ENCODE data around the gene TEX2. TPM values are rescaled to one million over a fixed set of nuclear protein-coding genes. Genes with fewer than 3 reads are reported as not detected.

Gene TEX2
- total and polyA plus RNA-seq, 2 of the 13 experiments (the other 11 are each of a cell fraction or from before 2014, with no cell fraction given): 21.4 to 37.7 TPM

DNA sequence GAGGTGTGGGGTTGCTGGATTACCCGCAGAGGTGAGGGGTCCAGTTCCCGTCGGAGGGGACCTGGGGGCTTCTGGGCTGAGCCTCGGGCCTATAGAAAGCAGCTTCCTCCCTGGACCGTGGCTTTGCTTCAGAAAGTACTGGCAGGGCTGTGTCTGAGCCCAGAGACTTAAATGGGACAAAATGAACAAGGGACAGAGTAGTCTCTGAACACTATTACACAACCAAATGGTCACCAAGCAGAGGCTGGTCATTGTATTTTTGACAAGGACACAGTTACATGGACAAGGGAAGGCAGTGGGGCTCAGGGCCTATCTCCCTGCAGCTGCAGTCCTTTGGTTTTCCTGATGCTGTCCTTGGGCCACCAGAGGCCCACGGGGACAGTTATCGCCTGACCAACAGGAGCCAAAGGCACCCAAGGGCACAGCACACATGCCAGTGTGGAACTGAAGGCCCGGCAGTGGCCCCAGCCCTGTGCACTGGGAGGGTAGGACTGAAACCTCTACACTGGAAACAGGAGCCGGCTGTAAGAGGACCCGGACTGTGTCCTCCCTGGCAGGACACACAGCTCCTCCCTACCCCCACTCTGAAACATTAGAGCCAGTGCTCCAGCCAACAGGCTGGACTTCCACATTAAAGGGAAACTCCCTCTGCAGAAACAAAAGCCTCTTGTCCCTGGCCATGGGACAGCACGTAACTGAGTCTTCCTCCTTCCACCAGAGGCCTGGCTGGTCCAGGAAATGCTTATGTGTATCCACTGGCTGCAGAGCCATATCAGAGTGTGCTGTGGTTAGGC lies 107.1 kb downstream of the TEX2 start (continued):
- TF ChIP-seq CHCHD3 (CRISPR knock-in tag; IDR thresholded peaks at IDR 0.05) (no peak), JDP2 (CRISPR knock-in tag; IDR thresholded peaks at IDR 0.05; ENCODE audit: borderline replicate concordance) (no peak), GTF3A (CRISPR knock-in tag; conservative IDR thresholded peaks at IDR 0.05) (no peak), ZNF572 (CRISPR knock-in tag; IDR thresholded peaks at IDR 0.05) (no peak), THAP11 (CRISPR knock-in tag; IDR thresholded peaks at IDR 0.05) (peak; percentile 63; the same call in 1 of the 2 replicates), ZNF891 (CRISPR knock-in tag; IDR thresholded peaks at IDR 0.05) (no peak), RNF2 (conservative IDR thresholded peaks at IDR 0.05; ENCODE audit: low read depth) (no peak), CBX1 (IDR thresholded peaks at IDR 0.05; ENCODE audit: low read depth) (peak; percentile 68), YEATS2 (CRISPR knock-in tag; IDR thresholded peaks at IDR 0.05; ENCODE audit: borderline replicate concordance) (peak; percentile 37; the same call in 1 of the 2 replicates), YY1 (IDR thresholded peaks at IDR 0.05; ENCODE audit: insufficient read depth, insufficient replicate concordance, low read depth, low read length) (peak; percentile 26), ZNF251 (CRISPR knock-in tag; IDR thresholded peaks at IDR 0.05) (no peak), ZFP36L2 (CRISPR knock-in tag; IDR thresholded peaks at IDR 0.05) (no peak)
- TF ChIP-seq, protein P1, sequence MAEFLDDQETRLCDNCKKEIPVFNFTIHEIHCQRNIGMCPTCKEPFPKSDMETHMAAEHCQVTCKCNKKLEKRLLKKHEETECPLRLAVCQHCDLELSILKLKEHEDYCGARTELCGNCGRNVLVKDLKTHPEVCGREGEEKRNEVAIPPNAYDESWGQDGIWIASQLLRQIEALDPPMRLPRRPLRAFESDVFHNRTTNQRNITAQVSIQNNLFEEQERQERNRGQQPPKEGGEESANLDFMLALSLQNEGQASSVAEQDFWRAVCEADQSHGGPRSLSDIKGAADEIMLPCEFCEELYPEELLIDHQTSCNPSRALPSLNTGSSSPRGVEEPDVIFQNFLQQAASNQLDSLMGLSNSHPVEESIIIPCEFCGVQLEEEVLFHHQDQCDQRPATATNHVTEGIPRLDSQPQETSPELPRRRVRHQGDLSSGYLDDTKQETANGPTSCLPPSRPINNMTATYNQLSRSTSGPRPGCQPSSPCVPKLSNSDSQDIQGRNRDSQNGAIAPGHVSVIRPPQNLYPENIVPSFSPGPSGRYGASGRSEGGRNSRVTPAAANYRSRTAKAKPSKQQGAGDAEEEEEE (CRISPR knock-in tag; IDR thresholded peaks at IDR 0.05; ENCODE audit: borderline replicate concordance): no peak
- TF ChIP-seq, protein P2, sequence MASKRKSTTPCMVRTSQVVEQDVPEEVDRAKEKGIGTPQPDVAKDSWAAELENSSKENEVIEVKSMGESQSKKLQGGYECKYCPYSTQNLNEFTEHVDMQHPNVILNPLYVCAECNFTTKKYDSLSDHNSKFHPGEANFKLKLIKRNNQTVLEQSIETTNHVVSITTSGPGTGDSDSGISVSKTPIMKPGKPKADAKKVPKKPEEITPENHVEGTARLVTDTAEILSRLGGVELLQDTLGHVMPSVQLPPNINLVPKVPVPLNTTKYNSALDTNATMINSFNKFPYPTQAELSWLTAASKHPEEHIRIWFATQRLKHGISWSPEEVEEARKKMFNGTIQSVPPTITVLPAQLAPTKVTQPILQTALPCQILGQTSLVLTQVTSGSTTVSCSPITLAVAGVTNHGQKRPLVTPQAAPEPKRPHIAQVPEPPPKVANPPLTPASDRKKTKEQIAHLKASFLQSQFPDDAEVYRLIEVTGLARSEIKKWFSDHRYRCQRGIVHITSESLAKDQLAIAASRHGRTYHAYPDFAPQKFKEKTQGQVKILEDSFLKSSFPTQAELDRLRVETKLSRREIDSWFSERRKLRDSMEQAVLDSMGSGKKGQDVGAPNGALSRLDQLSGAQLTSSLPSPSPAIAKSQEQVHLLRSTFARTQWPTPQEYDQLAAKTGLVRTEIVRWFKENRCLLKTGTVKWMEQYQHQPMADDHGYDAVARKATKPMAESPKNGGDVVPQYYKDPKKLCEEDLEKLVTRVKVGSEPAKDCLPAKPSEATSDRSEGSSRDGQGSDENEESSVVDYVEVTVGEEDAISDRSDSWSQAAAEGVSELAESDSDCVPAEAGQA (IDR thresholded peaks at IDR 0.05; ENCODE audit: low read depth): no peak
- TF ChIP-seq, protein P2 (CRISPR knock-in tag; IDR thresholded peaks at IDR 0.05; ENCODE audit: borderline replicate concordance): no peak
- TF ChIP-seq, protein P3, sequence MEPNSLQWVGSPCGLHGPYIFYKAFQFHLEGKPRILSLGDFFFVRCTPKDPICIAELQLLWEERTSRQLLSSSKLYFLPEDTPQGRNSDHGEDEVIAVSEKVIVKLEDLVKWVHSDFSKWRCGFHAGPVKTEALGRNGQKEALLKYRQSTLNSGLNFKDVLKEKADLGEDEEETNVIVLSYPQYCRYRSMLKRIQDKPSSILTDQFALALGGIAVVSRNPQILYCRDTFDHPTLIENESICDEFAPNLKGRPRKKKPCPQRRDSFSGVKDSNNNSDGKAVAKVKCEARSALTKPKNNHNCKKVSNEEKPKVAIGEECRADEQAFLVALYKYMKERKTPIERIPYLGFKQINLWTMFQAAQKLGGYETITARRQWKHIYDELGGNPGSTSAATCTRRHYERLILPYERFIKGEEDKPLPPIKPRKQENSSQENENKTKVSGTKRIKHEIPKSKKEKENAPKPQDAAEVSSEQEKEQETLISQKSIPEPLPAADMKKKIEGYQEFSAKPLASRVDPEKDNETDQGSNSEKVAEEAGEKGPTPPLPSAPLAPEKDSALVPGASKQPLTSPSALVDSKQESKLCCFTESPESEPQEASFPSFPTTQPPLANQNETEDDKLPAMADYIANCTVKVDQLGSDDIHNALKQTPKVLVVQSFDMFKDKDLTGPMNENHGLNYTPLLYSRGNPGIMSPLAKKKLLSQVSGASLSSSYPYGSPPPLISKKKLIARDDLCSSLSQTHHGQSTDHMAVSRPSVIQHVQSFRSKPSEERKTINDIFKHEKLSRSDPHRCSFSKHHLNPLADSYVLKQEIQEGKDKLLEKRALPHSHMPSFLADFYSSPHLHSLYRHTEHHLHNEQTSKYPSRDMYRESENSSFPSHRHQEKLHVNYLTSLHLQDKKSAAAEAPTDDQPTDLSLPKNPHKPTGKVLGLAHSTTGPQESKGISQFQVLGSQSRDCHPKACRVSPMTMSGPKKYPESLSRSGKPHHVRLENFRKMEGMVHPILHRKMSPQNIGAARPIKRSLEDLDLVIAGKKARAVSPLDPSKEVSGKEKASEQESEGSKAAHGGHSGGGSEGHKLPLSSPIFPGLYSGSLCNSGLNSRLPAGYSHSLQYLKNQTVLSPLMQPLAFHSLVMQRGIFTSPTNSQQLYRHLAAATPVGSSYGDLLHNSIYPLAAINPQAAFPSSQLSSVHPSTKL (CRISPR knock-in tag; IDR thresholded peaks at IDR 0.05): no peak; the same call in 1 of the 2 replicates

All from HepG2 (cell line).